Suppressor macrophage treated with lipopolysaccharide for 1 hour (primary cell): Measurements from ENCODE around the gene SORL1.

Source experiments
- DNase-seq, 3 donors: peaks; one replicate each; pipeline ENCODE4 v3.0.0-alpha.2; 2020 to 2022

Gene SORL1

DNA sequence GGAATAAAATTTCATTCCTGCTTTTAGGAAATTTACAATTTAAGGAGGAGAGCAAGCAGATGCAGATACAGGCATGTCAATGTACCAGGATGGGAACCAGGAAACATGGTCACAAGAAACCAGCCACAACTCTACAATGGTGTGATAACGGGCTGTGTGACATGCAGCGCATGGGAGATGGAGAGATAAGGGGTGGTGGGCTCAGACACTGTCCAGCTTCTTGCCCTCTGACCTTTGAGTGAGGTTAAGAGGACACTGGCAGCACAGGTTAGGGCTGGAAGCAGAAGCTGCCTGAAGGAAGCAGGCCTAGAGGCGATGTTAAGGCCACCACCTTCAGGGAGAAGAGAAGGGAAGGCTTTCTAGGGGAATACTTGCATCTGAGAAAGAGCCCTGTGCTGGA is 3.0 kb downstream of the SORL1 start:
- no peak for DNase-seq

DNA sequence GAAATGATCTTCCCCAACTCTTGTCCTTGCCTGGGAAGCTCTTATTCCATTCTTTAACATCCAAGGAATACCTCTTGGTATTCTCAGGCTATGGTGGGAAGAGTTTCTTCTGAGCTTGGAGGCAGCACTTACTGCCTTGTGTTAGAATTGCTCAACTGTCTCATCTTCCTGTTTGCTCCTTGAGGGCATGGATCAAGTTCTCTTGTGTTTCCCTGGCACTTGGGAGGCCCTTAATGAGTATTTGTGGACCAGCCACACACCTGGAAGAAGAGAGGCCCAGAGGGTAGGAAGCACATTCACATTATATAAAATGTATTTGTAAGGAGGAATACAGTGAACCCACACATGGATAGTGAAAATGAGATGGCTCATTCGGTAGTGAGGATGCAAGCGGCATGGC is 4.0 kb downstream of the SORL1 start:
- DNase-seq, result no peak

DNA sequence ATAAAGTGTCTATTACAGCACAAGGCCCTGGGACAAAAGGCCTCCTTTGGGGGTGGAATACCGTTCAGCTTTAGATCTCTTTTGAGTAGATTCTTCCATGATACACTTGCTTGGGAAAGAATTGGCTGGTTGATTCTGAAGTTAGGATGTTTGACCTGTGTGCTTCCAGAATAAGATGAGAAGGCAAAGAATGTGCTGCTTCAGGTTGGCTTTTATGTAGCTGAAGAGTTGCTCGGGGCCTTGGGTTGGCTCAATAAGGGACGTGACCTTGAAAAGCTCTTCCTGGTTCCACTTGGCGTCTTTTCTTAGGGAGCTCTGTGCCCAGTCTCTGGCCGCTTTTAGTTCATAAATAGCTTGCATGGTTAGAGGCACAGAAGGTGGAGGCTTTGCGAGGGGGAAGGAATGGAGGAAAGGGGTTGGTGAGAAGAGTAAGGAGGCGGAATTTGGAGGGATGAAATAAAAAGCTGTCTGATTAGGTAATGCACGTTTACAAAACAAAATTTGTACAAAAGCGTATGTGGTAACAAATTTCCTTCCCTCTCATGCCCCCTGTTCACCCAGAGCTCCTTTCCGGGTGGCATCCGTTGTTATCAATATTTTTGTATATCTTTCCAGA is 4.8 kb downstream of the SORL1 start:
- no peak for DNase-seq

DNA sequence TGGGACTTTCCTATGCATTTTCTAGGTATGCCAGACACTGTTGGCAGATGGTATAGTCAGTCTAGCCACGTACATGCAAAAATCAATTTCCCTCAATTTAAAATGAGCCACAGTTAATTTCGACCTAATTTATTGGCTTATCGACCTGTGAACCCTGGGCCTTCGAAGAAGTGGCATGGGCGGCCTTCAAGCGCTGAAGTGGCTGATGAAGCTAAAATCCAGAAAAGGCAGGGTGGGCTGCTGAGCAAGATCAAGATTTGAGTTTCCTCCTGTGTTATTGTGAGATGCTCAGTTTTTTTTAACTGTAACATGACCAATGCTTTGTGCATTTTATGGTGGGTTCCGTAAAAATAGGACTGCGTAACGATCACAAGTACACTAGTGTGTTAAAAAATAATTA is 6.4 kb downstream of the SORL1 start:
- DNase-seq, result no peak

DNA sequence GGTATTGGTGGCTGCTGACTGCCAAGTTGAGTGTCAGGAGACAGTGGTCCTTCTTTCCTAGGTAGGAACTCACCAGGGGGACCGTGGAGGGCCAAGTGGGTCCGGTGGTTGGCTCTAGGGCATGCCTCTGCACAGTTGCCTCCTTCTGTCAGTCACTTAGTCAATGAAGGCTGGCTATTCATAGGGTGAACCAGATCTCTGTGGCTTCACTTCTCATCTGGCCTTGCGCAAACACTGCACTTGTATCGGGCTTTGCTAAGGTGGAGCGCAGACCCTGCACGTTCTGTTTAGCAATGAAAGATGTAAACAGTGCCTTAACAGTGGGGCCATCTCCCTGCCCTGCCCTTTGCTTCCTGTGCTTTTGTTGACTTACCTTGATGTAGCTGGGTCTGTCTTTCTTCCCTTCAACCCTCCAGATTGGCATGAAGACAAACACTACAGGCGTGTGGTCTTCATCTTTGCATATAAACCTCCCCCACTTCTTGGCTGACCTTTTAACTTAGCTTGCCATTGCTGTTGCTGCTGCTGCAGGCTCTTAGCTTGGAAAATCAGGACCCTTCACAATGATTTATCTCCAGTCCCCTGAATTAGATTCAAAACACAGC is 7.4 kb downstream of the SORL1 start:
- DNase-seq, result no peak

DNA sequence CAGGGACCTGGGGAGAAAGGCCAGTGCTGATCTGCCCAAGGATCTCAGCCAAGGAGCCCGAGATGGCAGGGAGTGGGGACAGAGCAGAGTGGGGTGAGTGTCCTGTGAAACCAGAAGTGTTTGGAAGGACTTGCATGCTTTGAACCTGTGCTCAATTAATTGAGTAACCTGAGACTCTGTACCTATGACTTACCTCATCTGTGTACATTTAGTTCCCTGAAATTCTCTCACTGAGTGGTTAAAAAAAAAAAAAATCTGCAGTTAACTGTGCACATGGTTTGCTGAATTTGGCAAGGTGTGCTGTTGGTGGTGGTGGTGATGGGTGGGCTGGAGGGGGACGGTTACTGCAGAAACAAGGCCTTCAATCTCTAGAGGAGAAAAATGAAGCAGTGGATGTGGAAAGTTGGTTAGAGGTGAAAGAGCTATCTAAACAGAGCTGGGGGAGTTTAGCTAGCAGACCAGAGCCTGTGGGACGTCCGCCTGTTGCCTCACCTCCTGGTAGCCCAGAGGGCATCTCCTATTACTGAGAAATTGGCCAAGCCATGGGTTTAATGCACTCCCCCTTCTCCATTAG is 8.9 kb downstream of the SORL1 start:
- no peak for DNase-seq

DNA sequence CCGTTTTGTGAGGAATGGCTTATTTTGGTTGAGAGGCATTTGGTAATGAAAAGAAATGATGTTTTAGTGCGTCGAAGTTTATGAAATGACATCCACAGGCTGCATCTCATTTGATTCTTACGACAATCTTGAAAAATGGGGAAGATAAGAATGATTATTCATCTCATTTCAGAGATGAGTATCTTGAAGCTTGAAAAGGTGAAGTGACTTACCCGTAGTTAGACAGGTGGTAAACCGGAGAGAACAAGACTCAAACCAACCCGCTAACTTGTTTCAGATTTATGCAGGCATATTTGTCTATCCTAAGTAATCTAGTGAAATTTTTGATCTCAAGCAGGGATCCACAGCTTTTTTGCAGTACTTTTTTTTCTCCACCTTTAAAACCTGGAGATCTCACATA is 9.7 kb downstream of the SORL1 start:
- DNase-seq, result no peak

DNA sequence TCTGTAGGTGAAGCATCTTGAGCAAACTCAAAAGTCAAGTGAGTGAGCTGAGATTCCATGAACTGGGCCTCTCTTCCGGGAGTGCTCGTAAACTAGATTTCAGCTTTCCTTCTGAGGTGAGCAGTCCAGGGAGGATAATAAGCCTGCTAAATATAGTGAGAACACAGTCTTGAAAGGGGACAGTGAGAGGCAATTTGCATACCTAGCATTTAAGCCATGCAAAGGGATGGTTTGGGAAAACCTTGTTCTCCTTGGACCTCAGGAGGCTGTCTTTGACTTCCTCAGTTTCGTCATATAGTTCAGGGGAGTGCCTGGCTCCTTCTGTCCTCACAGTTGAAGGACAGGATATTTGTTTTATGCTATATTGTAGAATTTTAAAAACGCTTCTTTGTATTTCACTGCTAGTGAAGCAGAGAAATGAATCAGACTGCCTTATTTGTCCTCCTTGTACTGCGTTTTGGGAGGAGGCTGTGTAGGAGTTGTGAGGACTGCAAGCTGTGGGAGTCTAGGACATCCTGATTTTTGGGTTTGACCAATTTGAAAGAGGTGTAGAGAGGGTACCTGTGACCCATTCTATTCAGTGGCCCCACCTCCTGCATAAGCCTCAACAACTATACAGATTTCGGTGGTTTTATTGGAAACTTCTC is 11.7 kb downstream of the SORL1 start:
- DNase-seq, result no peak

DNA sequence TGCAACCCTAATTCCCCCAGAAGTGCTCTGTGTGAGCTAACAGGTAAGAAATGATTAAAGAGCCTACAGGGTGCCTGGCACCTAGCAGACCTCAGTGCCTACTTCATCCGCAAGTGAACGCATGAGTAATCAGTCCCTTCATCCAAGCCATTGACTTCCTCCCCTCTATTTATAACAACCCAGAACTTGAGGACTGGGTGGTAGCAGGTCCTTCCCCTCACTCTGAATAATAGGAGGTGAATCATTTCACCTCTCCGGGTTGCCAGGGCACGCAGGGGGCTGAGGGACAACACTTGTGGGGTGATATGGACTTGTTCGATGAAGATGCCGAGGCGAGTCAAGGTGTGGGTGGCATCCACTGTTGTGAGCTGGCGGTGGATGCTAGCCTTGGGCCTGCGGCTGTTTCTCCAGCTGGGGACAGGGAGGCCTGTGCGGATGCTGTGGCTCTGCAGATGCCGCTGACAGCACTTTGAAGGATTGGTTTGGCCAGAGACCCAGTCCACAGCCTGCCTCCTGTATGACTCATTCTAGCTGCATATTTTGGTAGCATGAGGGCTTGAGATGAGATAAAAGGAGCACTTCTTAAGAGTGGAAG is 12.3 kb downstream of the SORL1 start:
- DNase-seq, result peak; percentile 34 to 58 (median 50)

DNA sequence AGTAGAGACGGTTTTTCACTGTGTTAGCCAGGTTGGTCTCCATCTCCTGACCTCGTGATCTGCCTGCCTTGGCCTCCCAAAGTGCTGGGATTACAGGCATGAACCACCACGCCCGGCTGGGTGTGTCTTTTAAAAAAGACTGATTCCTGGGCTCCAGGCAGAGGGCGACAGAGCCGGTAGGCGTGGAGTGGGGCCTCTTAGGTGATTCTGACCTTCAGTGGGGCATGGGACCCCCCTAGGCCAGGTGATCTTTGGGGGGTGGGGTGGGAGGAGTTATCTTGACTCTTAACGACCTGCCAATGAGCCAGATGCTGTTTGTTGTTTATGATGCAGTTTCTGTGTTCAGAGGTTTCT is 13.6 kb downstream of the SORL1 start:
- DNase-seq, result no peak

DNA sequence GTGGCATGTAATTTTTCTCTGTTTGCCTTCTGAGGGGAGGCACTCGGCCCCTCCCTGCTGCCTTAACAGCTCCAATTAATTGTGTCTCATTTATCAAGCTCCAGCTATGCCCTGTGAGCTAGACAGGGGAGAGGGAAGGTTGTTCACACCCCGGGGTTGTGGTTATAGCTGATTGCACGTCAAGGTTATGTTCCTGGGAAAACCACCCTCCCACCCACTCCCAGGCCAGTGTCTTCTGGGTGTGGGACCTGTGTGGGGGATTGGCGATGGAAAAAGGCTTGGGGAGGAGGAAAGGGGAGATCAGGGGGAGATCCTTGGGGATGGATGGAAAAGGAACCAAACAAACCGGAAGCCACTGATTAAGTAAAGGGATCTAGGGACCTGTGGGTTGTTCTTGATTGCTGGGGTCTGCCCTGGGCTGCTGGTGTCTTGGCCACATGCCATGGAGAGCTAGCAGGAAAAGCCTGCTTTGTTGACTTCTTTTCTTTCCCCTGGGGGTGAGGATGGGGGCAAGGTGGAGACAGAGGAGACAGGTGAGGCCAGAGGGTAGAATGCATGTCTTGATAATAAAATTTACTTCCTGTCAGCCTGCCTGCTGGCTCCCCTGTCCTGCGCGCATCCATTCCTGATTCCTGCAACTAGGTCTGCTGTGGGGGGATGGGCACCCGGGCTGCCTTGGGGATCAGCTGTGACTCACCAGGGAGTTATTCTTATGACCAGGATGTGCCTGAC is 14.1 kb downstream of the SORL1 start:
- peak; percentile 71 to 85 (median 79) for DNase-seq

DNA sequence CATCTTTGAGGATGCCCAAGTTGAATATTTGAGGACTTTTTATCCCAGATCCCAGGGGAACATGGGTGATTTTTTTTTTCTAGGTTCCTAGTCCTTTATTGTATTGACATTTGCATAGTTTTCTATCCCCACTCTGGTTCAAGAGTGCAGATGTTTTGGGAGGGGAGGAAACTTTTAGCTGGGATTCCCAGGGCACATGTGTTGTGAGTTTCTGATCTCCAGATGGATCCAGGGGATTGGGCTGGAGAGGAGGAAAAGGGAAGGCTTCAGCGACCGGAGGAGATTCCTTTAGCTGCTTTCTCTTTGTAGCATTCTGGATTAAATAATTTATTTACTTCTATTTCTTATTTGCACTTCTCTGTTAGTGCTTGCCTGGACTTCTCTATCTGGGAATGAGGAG is 15.4 kb downstream of the SORL1 start:
- no peak for DNase-seq

DNA sequence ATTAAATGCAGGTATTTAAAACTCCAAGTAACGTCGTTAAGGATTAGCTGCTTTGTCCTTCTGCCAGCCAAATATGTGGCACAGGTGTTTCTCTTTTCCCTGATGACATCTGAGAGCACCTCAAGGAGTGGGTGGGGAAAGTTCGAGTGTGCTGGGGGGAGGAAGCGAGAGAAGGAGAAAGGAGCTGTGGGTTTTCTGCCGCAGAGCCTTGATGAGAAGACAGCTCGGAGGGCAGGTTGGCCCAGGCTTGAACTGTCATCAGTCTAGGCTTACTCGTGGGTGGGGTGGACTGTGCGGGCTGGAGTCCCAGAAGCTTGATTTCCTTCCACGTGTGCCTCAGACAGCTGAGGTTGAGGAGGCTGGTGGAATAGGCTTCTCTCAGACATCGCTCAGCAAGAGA is 15.9 kb downstream of the SORL1 start:
- DNase-seq, result no peak

DNA sequence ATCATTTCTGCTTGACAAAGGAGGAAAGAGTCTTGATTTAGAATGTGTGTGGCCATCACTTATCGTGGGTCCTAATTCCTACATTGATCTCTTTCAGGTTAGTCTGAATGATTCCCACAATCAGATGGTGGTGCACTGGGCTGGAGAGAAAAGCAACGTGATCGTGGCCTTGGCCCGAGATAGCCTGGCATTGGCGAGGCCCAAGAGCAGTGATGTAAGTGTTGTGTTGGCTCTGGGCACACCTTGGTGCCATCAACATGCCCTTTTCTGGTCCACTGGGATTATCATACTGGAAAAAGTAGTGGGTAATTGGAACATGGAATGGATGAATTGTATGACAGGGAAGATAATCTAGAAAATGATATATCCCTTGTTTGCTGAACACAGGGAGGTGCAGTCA is 17.8 kb downstream of the SORL1 start:
- no peak for DNase-seq

DNA sequence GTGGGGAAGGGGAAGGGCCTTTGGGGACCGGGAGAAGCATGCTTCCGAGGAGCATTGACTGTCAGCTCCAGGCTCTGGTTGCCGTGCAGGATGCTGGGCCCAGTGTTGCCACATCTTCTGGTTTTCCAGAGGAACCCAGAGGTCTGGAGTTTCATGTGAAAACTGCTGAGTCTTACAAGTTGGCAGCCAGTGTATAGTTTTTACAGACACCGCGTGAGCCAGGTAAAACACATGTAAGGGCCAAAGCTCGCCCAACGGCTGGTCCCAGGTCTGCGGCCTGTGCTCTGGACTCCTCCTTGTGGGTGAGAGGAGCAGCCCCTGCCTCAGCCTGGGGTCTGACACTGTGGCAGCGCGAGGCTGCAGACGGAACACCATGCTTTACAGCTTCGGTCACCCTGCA is 19.1 kb downstream of the SORL1 start:
- no peak for DNase-seq

DNA sequence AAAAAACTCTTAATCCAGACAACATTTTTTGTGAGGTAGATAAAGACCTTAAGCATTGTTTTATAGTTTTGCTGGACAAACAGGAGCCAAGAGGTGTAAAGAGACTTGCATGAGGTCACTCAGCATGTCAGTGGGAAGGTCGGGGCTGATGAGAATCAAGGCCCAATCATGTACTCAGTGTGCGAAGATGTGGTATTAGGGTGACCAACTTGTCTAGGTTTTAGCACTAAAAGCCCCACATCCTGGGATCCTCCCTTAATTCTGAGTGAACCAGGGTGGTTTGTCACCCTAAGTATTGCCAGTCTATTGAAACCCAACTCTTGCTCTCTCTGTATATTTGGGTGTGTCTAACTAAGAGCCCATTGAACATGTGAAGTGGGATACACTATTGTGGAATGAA is 20.2 kb downstream of the SORL1 start:
- no peak for DNase-seq

DNA sequence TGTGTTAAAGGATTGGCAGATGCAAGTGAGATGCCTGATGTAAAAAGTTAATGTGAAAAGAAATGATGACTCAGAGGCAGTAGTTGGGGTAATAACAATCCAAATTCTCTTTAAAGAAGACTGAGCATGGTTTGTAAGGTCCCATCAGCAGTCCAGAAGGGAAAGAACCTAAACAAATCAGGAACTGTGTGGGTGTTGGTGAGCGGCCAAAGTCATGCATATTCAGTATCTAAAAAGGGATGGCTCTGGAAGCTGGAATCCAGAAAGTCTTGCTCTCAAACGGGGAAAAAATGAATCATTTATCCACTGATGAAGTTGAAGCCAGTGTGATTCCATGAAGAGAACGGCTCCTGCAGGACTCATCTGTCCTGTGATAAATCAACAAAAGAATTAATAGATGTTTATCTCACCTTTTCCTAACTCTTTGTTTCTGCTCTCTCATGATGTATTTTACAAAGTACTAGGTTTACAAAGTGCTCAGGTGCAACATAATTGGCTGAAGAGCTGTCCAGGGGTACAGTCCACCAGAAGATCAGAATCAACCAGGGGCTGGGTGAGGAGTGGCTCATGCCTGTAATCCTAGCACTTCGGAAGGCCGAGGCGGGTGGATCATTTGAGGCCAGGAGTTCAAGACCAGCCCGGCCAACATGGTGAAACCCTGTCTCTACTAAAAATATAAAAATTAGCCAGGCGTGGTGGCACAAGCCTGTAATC is 21.1 kb downstream of the SORL1 start:
- peak; percentile 86 to 94 (median 91) for DNase-seq

DNA sequence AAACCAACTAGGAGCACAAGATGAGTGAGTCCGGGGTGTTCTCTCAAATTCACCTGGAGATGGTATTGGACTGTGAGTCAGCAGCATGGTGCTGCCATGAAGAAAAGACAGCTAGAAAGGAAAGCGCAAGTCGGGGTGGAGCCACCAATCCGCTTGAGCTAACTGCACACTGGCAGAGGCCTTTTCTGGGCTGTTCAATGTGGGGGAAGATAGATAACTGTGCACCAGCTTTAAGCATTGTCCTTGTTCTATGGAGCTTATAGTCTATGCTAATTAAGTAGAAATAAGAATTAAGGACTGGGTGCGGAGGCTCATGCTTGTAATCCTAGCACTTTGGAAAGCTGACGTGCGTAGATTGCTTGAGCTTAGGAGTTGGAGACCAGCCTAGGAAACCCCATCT is 22.6 kb downstream of the SORL1 start:
- no peak for DNase-seq

DNA sequence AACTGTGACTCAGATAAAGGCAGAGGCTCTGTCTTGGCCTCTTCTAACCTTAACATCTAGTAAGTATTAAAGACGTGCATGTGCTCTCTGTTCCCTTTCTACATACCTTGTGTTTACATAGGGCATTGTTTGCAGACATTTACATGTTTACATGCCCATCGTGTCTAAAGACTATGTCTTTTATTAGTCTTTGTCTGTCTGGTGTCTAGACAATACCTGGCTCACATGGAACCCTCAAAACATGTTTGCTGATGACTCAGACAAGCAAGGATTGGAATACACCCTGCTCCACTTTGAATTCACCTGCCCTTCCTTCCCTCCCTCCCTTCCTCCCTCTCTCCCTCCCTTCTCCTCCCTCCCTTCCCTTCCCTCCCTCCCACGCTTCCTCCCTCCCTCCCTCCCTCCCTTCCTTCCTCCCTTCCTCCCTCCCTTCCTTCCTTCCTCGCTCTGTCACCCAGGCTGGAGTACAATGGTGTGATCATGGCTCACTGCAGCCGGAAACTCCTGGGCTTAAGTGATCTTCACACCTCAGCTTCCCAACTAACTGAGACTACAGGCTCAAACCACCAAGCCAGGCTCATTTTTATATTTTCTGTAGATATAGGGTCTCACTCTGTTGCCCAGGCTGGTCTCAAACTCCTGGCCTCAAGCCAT is 24.4 kb downstream of the SORL1 start:
- DNase-seq, result no peak

DNA sequence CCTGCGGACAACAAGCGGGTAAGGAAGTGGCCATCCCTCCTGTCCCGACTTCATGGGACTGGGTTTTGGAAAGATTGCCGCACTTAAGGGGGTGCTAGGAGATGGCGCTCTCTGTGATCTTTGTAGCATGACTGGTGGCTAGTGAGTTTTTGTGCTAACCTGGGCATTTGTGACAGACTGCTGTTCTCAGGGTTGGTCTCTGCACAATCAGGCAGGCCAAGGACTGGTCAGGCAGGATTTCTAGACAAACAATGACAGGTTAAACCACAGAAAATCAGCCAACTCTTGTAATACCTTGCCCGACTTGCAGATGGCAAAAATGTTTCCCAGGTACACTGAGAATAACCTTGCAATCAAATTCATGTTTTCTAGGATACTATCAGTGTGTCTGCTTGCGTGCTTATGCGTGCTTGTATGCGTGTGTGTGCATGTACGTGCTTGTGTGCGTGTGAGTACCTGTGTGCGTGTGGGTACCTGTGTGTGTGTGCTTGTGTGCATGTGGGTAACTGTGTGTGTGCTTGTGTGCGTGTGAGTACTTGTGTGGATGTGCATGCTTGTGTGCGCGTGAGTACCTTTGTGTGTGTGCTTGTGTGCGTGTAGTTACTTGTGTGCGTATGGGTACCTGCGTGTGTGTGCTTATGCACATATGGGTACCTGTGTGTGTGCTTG is 26.2 kb downstream of the SORL1 start:
- no peak for DNase-seq

DNA sequence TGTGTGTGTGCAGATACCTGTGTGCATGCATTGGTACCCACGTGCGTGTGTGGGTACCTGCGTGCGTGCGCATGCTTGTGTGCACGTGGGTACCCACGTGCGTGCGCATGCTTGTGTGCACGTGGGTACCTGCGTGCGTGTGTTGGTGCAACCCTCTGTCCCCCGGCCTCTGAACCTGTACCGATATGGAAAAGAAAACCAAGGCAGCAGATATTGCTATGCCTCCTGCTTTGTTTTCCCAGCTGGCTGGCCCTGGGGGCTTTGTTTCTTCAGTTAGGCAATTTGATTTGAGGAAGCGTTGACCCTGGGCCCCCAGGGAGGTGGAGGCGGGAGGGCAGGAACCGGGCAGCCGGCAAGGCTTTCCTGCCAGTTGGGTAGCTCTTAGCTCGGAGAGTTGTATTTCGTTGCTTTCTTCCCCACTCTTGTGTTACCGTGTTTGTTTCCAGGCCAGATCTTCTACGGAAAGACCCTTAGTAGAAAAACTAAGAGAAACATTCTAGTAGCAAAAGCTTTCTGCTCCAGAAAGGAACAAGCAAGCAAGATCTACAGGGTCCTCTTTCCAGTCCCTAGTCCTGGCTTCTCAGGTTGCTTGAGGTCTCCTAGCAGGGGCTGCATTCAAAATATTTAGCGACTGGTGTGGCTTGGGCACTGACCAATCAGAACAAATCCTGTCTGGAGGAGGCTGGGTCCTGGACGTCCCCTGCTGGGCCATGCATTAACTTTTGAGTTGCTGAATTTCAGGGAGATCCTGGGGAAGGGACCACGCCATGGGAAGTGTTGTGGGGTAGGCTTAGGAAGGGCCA is 27.0 kb downstream of the SORL1 start:
- peak in 1 of 3 donors; percentile 21 for DNase-seq
